ENCODE results near the gene ARF4.
"Not testable (repeated sequence)": the region's sequence is repeated elsewhere in the genome, so short reads cannot be mapped to it uniquely, and the experiment has no call there.

The ARF4 gene

DNA sequence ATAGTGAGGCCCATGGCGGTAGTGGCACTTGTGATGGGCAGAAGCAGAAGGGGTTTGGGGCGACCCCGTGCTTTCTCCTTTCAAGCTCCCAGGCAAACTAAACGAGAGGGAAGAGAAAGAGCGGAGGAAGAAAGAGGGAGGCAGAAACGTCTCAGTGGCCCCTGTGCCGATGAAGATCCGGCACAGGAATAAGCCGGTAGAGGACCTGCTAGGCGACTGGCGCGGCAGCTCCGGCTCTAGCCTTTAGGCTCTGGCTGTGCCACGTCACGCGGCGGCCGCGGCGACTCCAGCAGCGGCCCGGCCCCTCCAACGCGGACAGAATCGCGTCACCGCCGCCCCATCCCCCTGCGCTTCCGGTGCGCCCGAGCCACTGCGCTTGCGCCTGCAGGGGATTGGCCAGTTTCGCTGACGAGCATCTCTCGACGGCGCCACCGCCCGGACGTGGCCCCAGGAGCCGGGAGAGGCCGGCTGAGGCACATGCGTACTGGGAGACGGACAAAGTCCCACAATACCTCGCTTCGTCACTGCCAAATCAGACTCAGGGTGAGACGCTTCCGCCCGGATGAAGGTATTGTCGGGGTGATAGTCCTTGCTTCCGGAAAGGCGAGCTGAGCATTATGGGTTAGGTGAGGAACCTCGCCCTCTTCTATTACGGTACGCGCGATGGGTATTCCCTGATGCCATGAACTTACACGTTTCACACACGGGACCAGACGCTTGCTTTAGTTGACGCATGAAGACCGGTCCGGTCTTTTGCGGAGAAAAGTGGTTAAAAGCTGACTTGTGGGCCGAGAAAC is at the start of gene ARF4:
Gene ARF4 (minus strand): TSS at position 218 of the 797 bp plus-strand sequence. CDS start 204 bp downstream, at position 14.
- peak; percentile 96 for DNase-seq (ENCODE audit: low spot score)
- TF ChIP-seq, protein P1, sequence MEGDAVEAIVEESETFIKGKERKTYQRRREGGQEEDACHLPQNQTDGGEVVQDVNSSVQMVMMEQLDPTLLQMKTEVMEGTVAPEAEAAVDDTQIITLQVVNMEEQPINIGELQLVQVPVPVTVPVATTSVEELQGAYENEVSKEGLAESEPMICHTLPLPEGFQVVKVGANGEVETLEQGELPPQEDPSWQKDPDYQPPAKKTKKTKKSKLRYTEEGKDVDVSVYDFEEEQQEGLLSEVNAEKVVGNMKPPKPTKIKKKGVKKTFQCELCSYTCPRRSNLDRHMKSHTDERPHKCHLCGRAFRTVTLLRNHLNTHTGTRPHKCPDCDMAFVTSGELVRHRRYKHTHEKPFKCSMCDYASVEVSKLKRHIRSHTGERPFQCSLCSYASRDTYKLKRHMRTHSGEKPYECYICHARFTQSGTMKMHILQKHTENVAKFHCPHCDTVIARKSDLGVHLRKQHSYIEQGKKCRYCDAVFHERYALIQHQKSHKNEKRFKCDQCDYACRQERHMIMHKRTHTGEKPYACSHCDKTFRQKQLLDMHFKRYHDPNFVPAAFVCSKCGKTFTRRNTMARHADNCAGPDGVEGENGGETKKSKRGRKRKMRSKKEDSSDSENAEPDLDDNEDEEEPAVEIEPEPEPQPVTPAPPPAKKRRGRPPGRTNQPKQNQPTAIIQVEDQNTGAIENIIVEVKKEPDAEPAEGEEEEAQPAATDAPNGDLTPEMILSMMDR (IDR thresholded peaks at IDR 0.05; ENCODE audit: extremely low read depth, missing control alignments) = no peak

DNA sequence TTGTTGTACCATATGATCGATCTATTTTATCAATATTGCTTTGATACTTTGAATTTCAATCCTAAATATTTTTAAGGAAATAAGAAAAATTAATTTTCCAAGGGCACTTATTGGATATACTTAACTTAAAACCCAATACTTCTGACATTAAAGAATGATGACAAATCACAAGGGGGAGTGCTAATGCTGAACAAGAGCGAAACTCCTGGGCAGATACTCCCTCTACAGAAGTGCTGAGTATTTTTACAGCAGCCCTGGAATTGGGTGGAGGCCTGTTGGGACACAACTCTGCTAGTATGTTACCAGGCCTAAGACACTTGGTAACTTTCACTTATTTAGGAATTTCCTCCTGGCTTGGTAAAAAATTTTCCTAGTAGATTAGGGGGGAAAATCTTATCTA is 49.6 kb upstream of the ARF4 start:
- TF ChIP-seq, protein P1 (IDR thresholded peaks at IDR 0.05; ENCODE audit: extremely low read depth, missing control alignments) = no peak
- DNase-seq (ENCODE audit: low spot score) = peak; percentile 40

DNA sequence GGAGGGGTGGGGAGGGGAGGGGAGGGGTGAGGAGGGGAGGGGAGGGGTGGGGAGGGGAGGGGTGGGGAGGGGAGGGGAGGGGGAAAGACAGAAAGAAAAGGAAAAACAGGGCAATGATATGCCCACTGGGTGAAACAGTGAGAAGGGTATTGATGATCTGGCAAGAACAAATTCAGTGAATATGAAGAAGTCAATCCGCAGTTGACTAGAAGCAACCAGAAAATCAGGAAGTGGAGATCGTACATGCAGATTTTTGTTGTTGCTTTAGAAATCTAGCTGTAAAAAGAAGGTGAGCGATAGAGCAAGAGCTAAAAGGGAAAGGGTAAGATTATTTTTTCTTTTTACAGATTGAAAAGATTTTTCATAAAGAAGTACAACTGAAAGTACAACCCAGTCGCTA is 47.6 kb upstream of the ARF4 start:
- DNase-seq (ENCODE audit: low spot score) = no peak
- TF ChIP-seq, protein P1 (IDR thresholded peaks at IDR 0.05; ENCODE audit: extremely low read depth, missing control alignments) = no peak

- TF ChIP-seq, protein P1 (IDR thresholded peaks at IDR 0.05; ENCODE audit: extremely low read depth, missing control alignments) = no peak
- DNase-seq (ENCODE audit: low spot score) = no peak
Measured at GRCh38 chr3:57637391-57637790, 40.2 kb upstream of the ARF4 start.

DNA sequence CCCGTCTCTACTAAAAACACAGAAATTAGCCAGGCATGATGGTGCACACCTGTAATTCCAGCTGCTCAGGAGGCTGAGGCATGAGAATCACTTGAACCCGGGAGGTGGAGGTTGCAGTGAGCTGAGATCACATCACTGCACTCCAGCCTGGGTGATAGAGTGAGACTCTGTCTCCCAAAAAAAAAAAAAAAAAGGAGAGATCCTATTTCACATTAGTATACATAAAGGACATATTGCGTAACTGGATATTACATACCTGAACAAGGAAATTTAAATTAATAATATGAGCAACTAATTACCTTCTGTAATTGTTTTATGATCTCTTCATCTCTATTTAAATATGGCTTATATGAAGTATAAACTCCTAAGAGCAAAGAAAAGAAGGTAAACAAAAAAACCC is 37.1 kb upstream of the ARF4 start:
- DNase-seq (ENCODE audit: low spot score) = not testable (repeated sequence)

- no peak for DNase-seq (ENCODE audit: low spot score)
- TF ChIP-seq, protein P1 (IDR thresholded peaks at IDR 0.05; ENCODE audit: extremely low read depth, missing control alignments) = no peak
Measured at GRCh38 chr3:57627976-57628375, 30.8 kb upstream of the ARF4 start.

GRCh38 chr3:57624801-57625200 is 27.7 kb upstream of the ARF4 start:
- TF ChIP-seq, protein P1 (IDR thresholded peaks at IDR 0.05; ENCODE audit: extremely low read depth, missing control alignments) = no peak

GRCh38 chr3:57622362-57622761 is 25.2 kb upstream of the ARF4 start:
- no peak for DNase-seq (ENCODE audit: low spot score)
- TF ChIP-seq, protein P1 (IDR thresholded peaks at IDR 0.05; ENCODE audit: extremely low read depth, missing control alignments) = no peak

More at GRCh38 chr3:57624801-57625200, 27.7 kb upstream of the ARF4 start:
- DNase-seq (ENCODE audit: low spot score) = no peak
